NCI-H1092 treated with DMSO at 0.1 percent for 48 hours (cell line): ENCODE measurements around the gene CHCHD3.
A peak's percentile ranks its signal among the peaks of the same experiment; 100 is the strongest.
"Not testable (repeated sequence)": the region's sequence is repeated elsewhere in the genome, so short reads cannot be mapped to it uniquely, and the experiment has no call there.

Experiments used
- DNase-seq: peaks from one replicate; lab custom pipeline; 2025; lab: John Stamatoyannopoulos, UW

The CHCHD3 gene

DNA sequence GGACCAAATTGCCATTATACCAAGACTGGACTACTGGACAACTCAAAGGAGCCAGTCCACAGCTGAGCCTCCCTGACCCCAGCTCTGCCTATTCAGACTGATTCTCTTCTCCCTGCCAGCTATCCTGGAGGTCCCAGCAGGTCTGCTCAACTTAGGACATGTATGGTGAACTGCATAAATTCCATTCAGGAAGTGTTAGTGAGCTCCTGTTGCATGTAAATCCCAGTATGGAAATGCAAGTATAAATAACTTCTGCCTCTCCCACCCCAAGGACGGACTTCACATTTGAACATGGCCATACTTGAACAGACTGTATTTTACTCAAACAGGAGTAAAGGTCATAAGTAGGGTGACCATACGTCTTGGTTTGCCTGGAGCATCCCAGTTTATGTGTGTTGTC lies 128.4 kb downstream of the CHCHD3 start:
- DNase-seq, result no peak

DNA sequence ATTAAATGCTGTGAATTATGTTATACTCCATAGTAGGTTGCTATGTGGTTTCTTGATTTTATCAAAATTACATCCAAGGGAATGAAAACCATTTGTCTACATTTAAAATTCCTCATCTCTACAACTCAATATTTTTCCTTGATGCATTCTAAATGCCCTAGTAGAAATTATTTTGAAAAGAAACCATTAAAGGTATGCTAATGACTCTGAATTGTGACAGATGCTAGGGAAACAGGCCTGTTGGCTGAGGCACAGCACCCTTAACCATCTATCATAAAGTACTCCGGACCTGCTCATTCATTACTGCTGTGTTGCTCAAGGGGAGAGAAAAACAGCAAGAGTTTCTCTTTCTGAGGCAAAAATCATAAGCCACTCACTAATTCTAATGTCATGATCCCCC lies 131.2 kb downstream of the CHCHD3 start:
- no peak for DNase-seq

DNA sequence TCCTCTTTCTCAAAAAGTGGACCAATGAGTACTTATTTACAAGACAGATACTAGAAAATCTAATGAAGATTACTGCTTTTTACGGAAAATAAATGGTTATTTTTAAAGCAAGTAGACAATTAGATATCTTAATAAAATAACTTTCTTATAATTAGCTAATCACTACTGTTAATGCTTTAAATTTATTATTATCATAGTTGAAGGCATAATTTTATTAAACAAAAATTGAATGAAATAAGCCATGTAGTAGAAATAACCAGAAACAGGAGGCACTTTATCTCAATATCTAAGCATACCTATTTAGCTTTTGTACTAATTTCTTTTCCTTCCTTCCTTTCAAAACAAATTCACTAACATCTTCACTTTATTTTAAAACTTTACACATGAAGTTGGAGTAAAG lies 134.9 kb downstream of the CHCHD3 start:
- no peak for DNase-seq

DNA sequence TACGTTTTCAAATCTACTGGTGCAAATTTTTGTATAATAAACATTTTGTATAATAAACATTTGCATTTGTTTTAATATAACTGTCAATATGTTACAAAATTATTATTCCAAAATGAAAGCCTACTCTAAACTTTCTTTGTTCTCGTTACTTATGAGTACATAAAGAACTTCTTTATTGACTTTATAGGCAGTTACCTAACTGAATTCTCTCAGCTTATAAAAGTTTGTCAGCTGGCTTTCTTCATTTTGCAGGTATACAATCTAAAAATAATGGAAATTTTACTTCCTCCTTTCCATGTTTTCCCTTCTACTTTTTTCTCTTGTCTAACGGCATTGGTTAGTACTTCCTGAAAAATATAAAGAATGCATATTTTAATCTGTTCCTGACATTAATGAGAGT lies 137.1 kb downstream of the CHCHD3 start:
- no peak for DNase-seq

DNA sequence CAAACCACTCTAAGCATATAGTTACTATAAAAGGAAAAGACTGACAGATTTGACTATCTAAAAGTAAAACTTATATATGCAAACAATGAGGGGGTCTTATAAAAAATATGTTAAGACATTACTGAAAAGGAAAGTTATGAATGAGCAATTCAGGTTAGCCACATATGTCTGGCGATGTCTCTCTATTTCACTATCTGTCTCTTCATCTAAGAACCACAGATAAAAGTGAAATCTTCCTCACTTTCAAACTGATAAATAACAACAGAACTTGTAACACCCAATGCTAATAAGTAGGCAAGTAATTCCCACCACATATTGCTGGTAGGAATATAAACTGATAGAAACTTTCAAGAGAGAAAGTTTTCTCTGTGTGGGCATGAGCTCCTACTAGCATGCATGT lies 138.2 kb downstream of the CHCHD3 start:
- no peak for DNase-seq

DNA sequence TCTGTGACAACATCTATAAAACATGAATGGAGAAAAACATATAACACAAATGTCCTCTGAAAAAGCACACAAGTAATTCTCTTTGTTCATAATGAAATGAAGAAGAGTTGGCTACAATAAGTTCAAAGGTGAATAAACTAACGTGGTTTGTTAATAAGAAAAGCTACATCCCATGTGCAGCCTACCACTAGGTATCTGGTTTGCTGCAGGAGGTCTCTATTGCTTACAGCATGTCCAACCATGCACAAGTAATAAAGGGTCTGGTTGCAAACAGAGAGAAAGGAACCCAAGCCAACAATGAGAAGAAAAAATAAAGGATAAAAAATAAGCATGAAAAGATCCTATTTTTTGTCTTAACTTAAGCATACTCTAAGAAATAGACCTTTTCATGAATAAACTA lies 139.2 kb downstream of the CHCHD3 start:
- DNase-seq, result no peak

DNA sequence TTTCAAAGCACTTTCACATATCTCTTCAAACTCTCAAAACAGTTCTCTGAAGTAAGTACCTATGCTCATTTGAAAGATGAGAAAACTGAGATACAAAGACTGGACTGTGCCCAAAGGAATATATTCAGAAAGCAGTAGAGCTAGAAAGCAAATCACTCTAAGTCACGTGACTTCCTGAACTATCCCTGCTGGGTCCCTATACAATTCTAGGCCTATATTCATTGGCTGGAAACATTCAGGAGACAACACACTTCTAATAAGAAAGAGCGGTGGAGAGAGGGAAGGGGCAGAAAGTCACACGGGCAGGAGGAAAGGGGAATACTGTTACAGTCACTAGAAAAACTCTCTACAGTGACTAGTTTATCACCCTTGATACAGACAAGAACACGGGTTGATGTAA lies 140.0 kb downstream of the CHCHD3 start:
- DNase-seq, result no peak

DNA sequence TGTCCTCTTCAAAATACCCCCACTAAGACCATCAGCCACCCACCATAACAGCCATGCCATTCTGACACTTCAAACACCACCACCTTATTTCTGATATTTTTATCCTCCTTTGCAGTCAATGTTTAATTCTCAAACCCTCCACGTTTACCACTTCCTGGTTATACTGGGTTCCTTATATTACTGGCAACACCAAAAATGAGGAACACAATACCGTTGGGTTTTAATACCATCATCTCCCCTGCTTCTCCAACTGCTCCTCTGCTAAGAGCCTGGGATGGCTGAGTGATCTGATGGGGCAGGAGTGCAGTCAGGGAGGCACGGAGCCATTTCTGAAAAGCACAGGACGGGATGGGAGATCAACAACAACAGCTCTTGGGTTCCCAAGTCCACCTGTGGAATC lies 140.5 kb downstream of the CHCHD3 start:
- DNase-seq, result no peak

DNA sequence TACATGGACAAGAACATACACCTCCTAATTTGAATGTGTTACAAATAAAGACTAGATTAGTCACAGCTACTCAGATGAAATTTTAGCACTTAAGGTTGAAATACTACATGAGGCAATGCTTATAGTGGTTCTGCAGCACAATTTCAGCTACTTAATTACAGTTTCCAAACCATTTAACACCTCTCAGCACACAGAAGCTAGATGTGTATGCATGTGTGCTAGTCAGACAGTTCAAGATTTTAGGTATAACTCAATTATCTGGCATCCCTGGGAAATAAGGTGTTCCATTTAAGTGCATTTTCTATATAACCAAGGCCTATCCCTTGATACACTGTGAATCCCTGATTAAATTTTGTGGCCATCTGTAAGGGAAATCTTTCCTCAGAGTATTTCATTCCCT lies 141.8 kb downstream of the CHCHD3 start:
- no peak for DNase-seq

DNA sequence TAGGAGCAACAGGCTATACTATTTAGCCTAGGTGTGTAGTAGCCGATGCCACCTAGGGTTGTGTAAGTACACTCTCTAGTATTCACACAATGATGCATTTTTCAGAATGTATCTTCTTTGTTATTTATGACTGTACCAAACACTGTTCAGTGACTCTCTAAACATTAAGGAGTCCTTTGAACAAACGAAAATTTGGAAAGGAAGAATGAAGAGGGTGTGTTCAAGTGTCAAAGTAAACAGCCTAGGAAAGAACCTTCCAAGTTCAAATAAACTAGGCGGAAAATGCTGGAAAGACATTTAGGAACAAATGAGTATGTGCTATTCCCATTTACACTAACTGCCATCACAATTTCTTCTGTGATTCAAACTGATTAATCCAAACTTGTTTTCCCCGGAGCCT lies 142.4 kb downstream of the CHCHD3 start:
- DNase-seq, result peak; percentile 26

DNA sequence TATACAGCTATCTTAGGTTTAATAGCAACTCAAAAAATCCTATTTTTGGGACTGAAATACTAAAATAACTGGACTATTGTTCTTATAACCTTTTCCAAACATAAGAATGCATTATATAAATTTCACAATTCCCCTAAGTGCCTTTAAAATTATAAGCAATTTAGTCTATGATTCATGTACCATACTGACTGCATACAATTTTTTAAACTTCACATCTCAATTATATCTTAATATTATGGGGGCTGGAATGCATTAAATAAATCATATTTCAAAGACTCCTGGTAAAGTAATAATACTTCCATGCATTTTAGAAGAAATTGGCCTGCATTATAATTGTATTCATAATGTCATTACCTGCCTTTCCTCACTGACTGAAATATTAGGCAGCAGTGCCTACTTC lies 144.6 kb downstream of the CHCHD3 start:
- no peak for DNase-seq

DNA sequence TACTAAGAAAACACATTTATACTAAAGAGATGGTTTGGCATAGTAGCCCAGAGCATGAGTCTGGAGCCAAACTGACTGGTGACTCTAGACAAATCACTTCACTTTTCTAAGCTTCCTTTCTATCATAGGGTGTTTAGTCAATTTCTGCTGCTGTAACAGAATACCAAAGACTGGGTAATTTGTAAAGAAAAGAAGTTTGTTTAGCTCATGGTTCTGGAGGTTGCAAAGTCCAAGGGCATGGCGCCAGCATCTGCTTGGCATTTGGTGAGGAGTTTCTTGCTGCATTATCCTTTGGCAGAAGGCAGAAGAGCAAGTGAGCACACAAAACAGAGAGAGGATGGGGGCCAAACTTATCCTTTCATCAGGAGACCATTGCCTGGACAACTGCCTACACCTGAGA lies 146.3 kb downstream of the CHCHD3 start:
- DNase-seq, result no peak

DNA sequence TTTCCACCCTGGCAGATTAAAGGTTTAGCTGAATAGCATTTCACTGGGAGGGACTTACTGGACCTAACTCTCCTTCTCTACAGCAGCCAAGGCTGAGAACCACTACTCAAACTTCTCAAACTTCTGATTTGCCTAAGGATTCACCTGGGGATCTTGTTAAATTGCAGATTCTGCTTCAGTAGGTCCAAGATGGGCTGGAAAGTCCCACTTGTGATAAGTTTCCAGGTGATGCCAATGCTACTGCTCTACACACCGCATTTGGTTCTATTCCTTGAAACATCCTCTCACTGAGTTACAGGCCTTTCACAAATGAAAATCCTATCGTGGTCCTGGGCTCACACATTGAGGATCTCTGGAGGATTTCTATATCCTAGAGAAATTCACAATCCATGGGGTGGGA lies 147.9 kb downstream of the CHCHD3 start:
- DNase-seq, result no peak

DNA sequence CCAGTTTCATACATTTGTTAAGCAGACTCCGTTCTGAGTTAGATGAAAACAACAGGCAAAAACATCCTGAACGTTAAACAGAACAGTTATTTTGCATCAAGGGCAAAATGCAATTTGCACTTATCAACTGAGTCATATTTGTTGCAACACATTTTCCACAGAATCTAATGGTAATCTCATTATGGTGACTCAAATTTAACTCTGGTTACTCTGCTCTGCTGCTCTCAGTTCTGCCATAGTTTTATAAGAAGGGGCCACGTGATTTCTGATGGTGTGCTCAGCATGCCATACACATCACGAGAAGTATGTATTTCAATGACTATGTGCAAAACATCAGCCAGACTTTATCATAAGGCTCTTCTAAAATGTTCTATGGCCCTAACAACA lies 148.8 kb downstream of the CHCHD3 start:
- DNase-seq, result no peak

DNA sequence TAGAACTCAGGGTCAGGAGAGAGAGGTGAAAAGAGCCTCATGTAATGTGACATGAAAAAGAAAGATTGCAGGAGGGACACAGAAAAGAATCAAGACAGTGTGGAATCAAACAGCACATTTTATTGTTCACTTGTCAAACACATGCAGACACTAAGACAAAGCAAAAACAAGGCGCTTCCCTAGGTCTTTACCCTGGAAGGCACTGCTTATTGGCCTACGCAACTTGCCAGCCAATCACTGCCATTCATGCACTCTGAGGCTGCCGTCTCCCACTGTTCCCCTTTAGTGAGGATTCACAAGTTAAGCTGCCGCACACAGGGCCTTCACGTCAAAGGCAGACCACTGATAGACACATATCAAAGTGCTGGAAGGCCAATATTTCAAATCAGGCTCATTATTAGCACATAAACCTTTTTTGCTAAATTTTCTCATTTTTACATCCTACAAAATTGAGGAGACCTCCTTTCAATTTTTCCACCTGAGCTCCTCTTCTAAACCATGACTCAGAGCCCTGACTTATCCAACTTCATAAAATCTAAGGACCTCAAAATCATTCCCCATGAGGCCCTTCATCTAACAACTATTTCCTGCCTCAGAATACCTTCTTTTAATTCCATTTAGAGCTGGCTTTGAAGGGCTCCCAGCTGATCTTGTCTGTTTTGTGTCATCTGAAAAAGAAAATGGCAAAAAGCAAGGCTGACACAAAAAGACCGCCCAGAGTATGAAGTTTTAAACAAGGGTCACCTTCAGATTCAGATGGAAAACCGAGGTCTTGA lies 149.4 kb downstream of the CHCHD3 start:
- no peak for DNase-seq

DNA sequence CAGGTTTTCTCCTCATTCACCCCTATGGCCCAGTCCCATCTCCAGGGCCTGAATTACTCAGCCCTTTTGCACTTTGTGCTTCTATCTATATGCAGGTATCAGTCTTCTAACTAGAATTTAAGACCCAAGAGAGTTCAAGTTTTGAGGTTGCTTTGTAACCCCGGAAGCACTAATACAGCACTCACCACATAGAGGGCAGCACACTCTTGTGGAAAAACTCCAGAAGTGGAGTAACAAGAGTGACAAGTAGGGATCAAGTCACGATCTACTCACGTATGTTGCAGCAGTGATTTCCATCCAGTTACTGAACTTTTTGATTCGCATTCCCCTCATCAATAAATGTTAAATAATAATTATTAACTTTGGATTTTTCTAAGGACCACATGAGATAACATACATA lies 151.0 kb downstream of the CHCHD3 start:
- no peak for DNase-seq

DNA sequence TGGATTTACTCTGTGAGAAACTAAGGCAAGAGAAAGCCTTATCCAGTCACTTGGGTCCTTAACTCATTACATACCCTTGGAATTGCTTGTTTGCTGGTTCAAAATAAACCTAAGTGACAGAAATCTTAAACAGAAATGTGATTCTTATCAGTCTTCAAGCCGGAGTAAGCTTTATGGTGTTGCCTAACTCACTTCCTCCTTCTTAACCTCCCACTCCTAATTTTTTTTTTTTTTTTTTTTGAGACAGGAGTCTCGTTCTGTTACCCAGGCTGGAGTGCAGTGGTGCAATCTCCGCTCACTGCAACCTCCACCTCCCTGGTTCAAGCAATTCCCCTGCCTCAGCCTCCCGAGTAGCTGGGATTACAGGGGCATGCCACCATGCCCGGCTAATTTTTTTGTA lies 151.9 kb downstream of the CHCHD3 start:
- DNase-seq, result not testable (repeated sequence)

DNA sequence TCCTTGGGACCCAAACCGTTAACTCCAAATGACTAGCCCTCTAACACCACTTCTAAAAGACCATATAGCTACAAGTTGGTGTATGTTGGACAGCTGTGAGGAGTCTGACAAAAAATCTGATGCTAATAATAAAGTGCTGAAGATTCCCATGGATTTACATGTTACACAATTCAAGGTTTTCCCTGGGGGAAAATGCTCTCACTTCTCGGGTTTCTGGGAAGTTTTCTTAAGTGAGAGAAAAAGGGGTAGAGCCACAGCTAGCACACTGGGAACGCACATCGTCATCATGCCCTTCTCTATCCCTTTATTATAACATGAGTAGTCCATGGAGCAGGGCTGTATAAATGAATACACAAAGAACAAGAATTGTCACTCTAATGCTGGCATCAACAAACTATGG lies 162.1 kb downstream of the CHCHD3 start:
- DNase-seq, result no peak

DNA sequence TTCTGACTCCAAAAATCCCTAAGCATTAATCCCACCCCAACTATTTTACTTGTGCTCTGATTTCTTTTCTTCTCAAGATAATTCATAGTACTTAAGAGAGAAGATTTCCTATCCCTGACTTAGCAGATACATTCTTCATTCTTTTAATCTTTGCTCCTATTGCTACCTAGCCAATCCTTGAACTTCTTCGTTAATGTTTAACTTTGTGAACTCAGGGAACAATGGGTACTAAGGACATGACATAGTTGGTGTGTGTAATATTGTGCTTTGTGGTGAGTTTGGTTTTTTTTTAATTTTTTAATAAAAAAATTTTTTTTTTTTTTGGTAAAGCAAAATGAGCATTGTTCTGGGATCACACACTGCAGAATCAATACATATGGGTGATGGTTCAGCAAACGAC lies 166.2 kb downstream of the CHCHD3 start:
- DNase-seq, result no peak

DNA sequence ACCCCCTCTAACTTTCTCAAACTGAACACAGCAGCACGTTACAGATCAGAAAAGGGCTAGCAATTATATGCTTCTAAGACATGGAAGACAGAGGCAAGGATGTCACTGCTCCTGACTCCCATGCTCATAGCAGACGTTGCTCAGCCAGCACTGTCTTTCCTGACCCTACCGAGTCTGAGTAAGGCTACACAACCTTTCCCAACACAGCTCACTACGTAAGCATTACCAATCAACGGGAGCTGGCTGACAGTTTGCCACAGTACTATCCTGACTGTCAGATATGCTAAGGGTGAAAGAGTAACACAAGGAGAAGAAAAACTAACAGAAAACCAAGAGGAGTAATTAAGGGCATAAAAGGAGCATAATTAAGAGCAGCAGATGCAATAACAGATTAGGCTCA lies 171.2 kb downstream of the CHCHD3 start:
- no peak for DNase-seq

DNA sequence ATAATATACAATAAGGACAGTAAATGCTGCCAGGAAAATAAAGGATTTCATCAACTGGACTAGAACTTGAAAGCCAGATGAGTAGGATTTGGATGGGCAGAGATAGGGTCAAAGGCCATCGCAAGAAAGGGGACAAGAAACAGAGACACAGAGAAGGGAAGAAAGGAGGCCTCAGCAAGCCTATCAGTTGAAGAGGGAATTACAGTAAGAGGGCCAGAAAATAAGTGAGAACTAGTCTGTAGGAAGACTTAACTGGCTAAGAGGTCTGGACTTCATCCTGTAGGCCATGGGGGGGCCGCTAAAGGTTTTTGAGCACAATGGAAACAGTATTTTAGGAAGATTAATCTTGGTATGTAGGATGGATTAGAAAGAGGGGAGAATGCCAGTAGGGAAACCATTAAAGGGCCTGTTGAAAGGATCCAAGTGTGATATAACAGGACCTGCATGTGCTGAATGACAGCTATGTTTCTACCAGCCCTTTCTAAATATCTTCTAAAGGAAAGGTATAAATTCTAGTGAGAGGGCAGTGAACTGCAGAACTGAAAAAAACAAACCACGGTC lies 174.4 kb downstream of the CHCHD3 start:
- no peak for DNase-seq

DNA sequence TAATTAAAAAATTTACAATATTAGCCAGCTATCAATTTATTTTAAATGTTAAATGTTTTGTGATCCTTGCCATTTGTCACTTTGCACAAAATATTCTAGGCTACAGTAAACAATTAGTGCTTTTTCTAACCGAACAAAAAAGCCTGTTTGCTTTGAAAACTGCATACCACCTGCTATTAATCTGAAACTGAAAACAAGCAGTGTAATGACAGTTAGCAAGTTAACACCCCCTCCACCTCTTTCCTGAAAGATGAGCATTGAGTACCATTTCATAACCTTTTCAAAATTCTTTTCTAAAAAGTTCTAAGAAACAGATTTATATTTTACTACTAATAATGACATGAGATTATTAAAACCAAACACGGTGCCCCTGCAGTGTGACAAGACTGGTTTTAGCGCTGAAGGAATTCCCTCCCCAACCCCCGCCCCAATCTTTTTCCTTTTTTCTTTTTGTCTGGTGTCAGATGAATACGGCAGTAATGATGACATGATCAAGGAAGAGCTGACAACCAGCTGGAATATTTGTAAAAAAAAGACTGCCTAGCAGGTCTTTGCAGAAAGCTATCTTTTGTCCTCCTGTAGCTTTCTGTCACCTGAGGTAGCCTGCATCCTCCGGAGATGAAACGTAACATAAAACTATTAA lies 175.6 kb downstream of the CHCHD3 start:
- DNase-seq, result no peak

DNA sequence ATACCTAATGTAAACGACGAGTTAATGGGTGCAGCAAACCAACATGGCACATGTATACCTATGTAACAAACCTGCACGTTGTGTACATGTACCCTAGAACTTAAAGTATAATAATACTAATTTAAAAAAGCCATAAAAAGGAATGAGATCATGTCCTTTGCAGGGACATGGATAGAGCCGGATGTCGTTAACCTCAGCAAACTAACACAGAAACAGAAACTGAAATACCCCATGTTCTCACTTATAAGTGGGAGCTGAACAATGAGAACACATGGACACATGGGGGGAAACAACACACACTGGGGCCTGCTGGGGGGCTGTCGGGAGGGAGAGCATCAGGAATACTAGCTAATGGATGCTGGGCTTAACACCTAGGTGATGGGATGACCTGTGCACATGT lies 176.8 kb downstream of the CHCHD3 start:
- DNase-seq, result not testable (repeated sequence)

DNA sequence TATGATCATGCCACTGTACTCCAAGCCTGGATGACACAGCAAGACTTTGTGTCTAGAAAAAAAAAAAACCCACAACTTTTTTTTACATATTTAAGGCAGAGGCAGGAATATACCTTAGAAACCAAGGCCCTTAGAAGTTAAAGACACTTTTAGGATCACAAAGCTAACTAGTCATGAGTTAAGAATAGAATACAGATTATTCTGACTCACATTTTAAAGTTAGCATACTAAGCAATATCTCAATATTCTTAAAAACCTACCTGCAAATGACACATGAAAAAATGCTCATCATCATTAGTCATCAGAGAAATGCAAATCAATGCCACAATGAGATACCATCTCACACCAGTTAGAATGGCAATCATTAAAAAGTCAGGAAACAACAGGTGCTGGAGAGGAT lies 177.7 kb downstream of the CHCHD3 start:
- no peak for DNase-seq
